IMR-90 (cell line): ENCODE results near the gene BDH1. TPM values are rescaled to one million over a fixed set of nuclear protein-coding genes. Genes with fewer than 3 reads are reported as not detected.

ENCODE experiments used
- ATAC-seq: fragments of 200-7000 bp; cut with Tn5 transposase; 2 replicates; pipeline ENCODE4 v1.9.1; 2020; ENCODE audit warnings: low read depth, mild to moderate bottlenecking, moderate library complexity
- BruUV-seq: library from RNA; stranded (reverse); fragments of 400-500 nt; replicated peaks from 2 replicates; lab custom pipeline; 2021; lab: Mats Ljungman, UMichigan
- CTCF ChIA-PET: fragments of 300-600 bp; formaldehyde crosslinking; extraction: SDS; loops from one replicate; lab custom pipeline; 2021; ENCODE audit warnings: antibody characterized with exemption; lab: Yijun Ruan, JAX
- POLR2A ChIA-PET: fragments of 300-600 bp; sonication (Branson Sonifier 250); formaldehyde crosslinking; loops from one replicate; lab custom pipeline; 2022; ENCODE audit warnings: antibody characterized with exemption; ENCODE audit not compliant: unreplicated experiment; lab: Charles Lee
- DNase-seq: peaks from one replicate; pipeline ENCODE4 v3.0.0; 2013
- H2AFZ ChIP-seq: replicated peaks from 2 replicates; pipeline ENCODE3; 2013; ENCODE audit warnings: low read length, mild to moderate bottlenecking; ENCODE audit not compliant: poor library complexity
- H2AK5ac ChIP-seq: 2 replicates; pipeline ENCODE4 v1.6.1; 2013; ENCODE audit warnings: low read depth, low read length, inconsistent platforms
- H2AK9ac ChIP-seq: replicated peaks from 2 replicates; pipeline ENCODE3; 2013; ENCODE audit warnings: mild to moderate bottlenecking, low read depth, low read length, moderate library complexity; ENCODE audit not compliant: poor library complexity
- H2BK120ac ChIP-seq: 2 replicates; pipeline ENCODE4 v1.6.1; 2013; ENCODE audit warnings: low read depth, low read length, inconsistent platforms
- H2BK15ac ChIP-seq: 3 replicates; pipeline ENCODE4 v1.6.1; 2013; ENCODE audit warnings: low read depth, low read length, inconsistent platforms
- H2BK20ac ChIP-seq: 2 replicates; pipeline ENCODE4 v1.6.1; 2013; ENCODE audit warnings: low read depth, mild to moderate bottlenecking, inconsistent platforms, low read length, moderate library complexity
- H2BK5ac ChIP-seq: 2 replicates; pipeline ENCODE4 v1.6.1; 2013; ENCODE audit warnings: mild to moderate bottlenecking, low read depth, low read length, inconsistent platforms; ENCODE audit not compliant: poor library complexity, severe bottlenecking
- H3K14ac ChIP-seq: replicated peaks from 2 replicates; pipeline ENCODE4 v1.6.1; 2013; ENCODE audit warnings: low read depth, low read length, inconsistent platforms
- H3K18ac ChIP-seq: 2 replicates; pipeline ENCODE4 v1.6.1; 2013; ENCODE audit warnings: low read depth, low read length, control low read depth
- H3K23ac ChIP-seq: 2 replicates; pipeline ENCODE4 v1.6.1; 2013; ENCODE audit warnings: low read depth, low read length, inconsistent platforms
- H3K27ac ChIP-seq: 2 replicates; pipeline ENCODE4 v1.5.1; 2013; ENCODE audit warnings: mild to moderate bottlenecking, control low read depth, low read length; ENCODE audit not compliant: insufficient read depth
- H3K27me3 ChIP-seq: 2 replicates; pipeline ENCODE4 v1.6.1; 2013; ENCODE audit warnings: low read length; ENCODE audit not compliant: control insufficient read depth, insufficient read depth
- H3K36me3 ChIP-seq: 2 replicates; pipeline ENCODE4 v1.6.1; 2013; ENCODE audit warnings: low read length, mixed read lengths; ENCODE audit not compliant: control insufficient read depth, insufficient read depth
- H3K4ac ChIP-seq: 2 replicates; pipeline ENCODE4 v1.6.1; 2013; ENCODE audit warnings: low read depth, low read length, inconsistent platforms
- H3K4me1 ChIP-seq: 2 replicates; pipeline ENCODE4 v1.6.1; 2013; ENCODE audit warnings: low read length, mixed read lengths; ENCODE audit not compliant: control insufficient read depth, insufficient read depth
- H3K4me2 ChIP-seq: 2 replicates; pipeline ENCODE4 v1.6.1; 2013; ENCODE audit warnings: low read depth, mild to moderate bottlenecking, control low read depth, low read length, moderate library complexity
- H3K4me3 ChIP-seq: 2 replicates; pipeline ENCODE4 v1.5.1; 2013; ENCODE audit warnings: low read depth, mild to moderate bottlenecking, control low read depth, low read length, moderate library complexity; ENCODE audit not compliant: insufficient read depth
- H3K56ac ChIP-seq: 2 replicates; pipeline ENCODE4 v1.6.1; 2013; ENCODE audit warnings: low read length, inconsistent platforms; ENCODE audit not compliant: insufficient read depth; ENCODE audit errors: extremely low read depth
- H3K79me1 ChIP-seq, 2 experiments: 2 replicates each; pipeline ENCODE4 v1.6.1; 2013; ENCODE audit warnings: low read length in 2 of 2, inconsistent platforms in 1 of 2, low read depth in 1 of 2
- H3K9ac ChIP-seq: 2 replicates; pipeline ENCODE4 v1.6.1; 2013; ENCODE audit warnings: low read depth, low read length, control low read depth
- H3K9me1 ChIP-seq: 2 replicates; pipeline ENCODE4 v1.6.1; 2013; ENCODE audit warnings: low read length, inconsistent platforms; ENCODE audit not compliant: insufficient read depth
- H3K9me3 ChIP-seq: 2 replicates; pipeline ENCODE4 v1.6.1; 2013; ENCODE audit warnings: low read length; ENCODE audit not compliant: control insufficient read depth, insufficient read depth
- H4K20me1 ChIP-seq: 2 replicates; pipeline ENCODE4 v1.6.1; 2013; ENCODE audit warnings: low read length, inconsistent platforms; ENCODE audit not compliant: insufficient read depth
- H4K5ac ChIP-seq: 2 replicates; pipeline ENCODE4 v1.6.1; 2013; ENCODE audit warnings: mild to moderate bottlenecking, low read depth, low read length, control low read depth
- H4K8ac ChIP-seq, 2 experiments: 2 replicates each; pipeline ENCODE4 v1.6.1; 2013; ENCODE audit warnings: low read depth in 2 of 2, low read length in 2 of 2, control low read depth in 1 of 2, inconsistent platforms in 1 of 2
- H4K91ac ChIP-seq: 2 replicates; pipeline ENCODE4 v1.6.1; 2013; ENCODE audit warnings: low read depth, low read length, inconsistent platforms; ENCODE audit not compliant: insufficient read depth
- BHLHE40 ChIP-seq: fragments of 150-350 bp; IDR thresholded peaks from 2 replicates; pipeline ENCODE4 v1.6.1; 2016; ENCODE audit warnings: mild to moderate bottlenecking, low read depth, low read length
- CEBPB ChIP-seq: IDR thresholded peaks from 2 replicates; pipeline ENCODE4 v1.6.1; 2012; ENCODE audit warnings: low read depth, low read length, improper control_type of control experiment
- CHD1 ChIP-seq: IDR thresholded peaks from 2 replicates; pipeline ENCODE4 v1.6.1; 2012; ENCODE audit warnings: low read depth, low read length, improper control_type of control experiment
- FOS ChIP-seq: fragments of 150-350 bp; IDR thresholded peaks from 2 replicates; pipeline ENCODE4 v1.6.1; 2016; ENCODE audit warnings: low read depth, low read length
- MAFK ChIP-seq: IDR thresholded peaks from 2 replicates; pipeline ENCODE4 v1.6.1; 2012; ENCODE audit warnings: low read depth, low read length, improper control_type of control experiment
- MAZ ChIP-seq: IDR thresholded peaks from 2 replicates; pipeline ENCODE4 v1.6.1; 2012; ENCODE audit warnings: low read depth, mild to moderate bottlenecking, low read length, improper control_type of control experiment, moderate library complexity, borderline replicate concordance
- MXI1 ChIP-seq: IDR thresholded peaks from 2 replicates; pipeline ENCODE4 v1.6.1; 2012; ENCODE audit warnings: low read depth, mild to moderate bottlenecking, low read length, moderate library complexity, borderline replicate concordance
- NFE2L2 ChIP-seq: fragments of 150-350 bp; IDR thresholded peaks from 2 replicates; pipeline ENCODE4 v1.6.1; 2016; ENCODE audit warnings: low read depth, mild to moderate bottlenecking, low read length
- POLR2A ChIP-seq: IDR thresholded peaks from 2 replicates; pipeline ENCODE4 v1.6.1; 2012; ENCODE audit warnings: mild to moderate bottlenecking, low read depth, low read length
- RAD21 ChIP-seq: IDR thresholded peaks from 2 replicates; pipeline ENCODE4 v1.6.1; 2012; ENCODE audit warnings: low read length, improper control_type of control experiment
- RCOR1 ChIP-seq: IDR thresholded peaks from 2 replicates; pipeline ENCODE4 v1.6.1; 2012; ENCODE audit warnings: mild to moderate bottlenecking, low read length, improper control_type of control experiment; ENCODE audit not compliant: insufficient replicate concordance
- RFX5 ChIP-seq: IDR thresholded peaks from 2 replicates; pipeline ENCODE4 v1.8.0; 2012; ENCODE audit warnings: low read depth, mild to moderate bottlenecking, low read length, moderate library complexity
- SMC3 ChIP-seq: fragments of 150-350 bp; IDR thresholded peaks from 2 replicates; pipeline ENCODE4 v1.6.1; 2016; ENCODE audit warnings: low read depth, mild to moderate bottlenecking, antibody characterized with exemption, low read length, moderate library complexity
- WGBS, 2 experiments: methylation state at CpG; one replicate each; pipeline versions ENCODE4 v1.1.5 to v1.1.7; 2013; ENCODE audit warnings: missing lambda C conversion rate in 2 of 2; ENCODE audit not compliant: insufficient read length in 1 of 2; ENCODE audit errors: extremely low coverage in 2 of 2; 5-methylcytosine and 5-hydroxymethylcytosine counted together
- dilution Hi-C: fragments of 300-500 bp; cut with HindIII; formaldehyde crosslinking; loops from one replicate; pipeline ENCODE4 v1.14.3; 2018; ENCODE audit warnings: low sequenced_read_pairs; ENCODE audit not compliant: unreplicated experiment
- in situ Hi-C: fragments of 300-500 bp; cut with MboI; formaldehyde crosslinking; loops from 3 replicates; pipeline ENCODE4 v1.14.3; 2019; ENCODE audit warnings: low sequenced_read_pairs, inconsistent platforms, mixed read lengths
- intact Hi-C: fragments of 100-400 bp; cut with micrococcal nuclease; formaldehyde crosslinking; loops from 2 replicates; pipeline ENCODE4 v1.10.0; 2022
- polyA plus RNA-seq, 3 experiments: library from polyadenylated mRNA; depleted of rRNA; stranded (reverse); fragments of >200 nt; gene quantifications; 2 replicates each; pipeline ENCODE4 v1.2.3, GENCODE V29; 2012; ENCODE audit warnings: low replicate concordance in 1 of 3
- total RNA-seq: library from RNA; depleted of rRNA; stranded (reverse); fragments of >200 nt; gene quantifications from 2 replicates; pipeline ENCODE4 v1.2.3, GENCODE V29; 2012
- TF ChIP-seq, protein P1 (sequence below): fragments of 150-350 bp; IDR thresholded peaks from 2 replicates; pipeline ENCODE4 v1.6.1; 2016; ENCODE audit warnings: low read depth, mild to moderate bottlenecking, low read length, moderate library complexity, borderline replicate concordance
- TF ChIP-seq, protein P2 (sequence below): conservative IDR thresholded peaks from 2 replicates; pipeline ENCODE4 v1.5.1; 2012; ENCODE audit warnings: mild to moderate bottlenecking, low read depth, low read length, improper control_type of control experiment
- TF ChIP-seq, protein P3 (sequence below): fragments of 150-350 bp; IDR thresholded peaks from 2 replicates; pipeline ENCODE4 v1.6.1; 2017; ENCODE audit warnings: mild to moderate bottlenecking, antibody characterized with exemption, low read length, low read depth

BDH1 gene
- total and polyA plus RNA-seq, 2 of the 4 experiments (the other 2 are of a cell fraction) = 2.7 to 4.4 TPM

DNA sequence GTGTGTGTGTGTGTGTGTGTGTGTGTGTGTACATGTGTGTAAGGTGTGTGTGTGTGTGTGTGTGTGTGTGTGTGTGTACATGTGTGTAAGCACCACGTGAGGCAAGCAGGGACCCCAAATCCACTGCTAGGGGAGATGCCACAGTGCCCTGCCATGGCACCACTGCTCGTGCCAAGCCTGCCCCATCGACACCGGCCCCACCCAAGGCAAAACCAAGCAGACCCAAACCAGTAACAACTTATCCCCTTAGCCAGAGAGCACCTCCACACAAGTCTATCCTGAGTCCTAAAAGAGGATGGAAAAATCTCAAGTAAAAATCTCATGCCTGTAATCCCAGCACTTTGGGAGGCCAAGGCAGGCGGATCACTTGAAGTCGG, 45.1 kb downstream of the BDH1 start:
- Histone ChIP-seq H4K20me1 (no peaks in the 10 kb centered on the region), H3K27me3 (peaks cover 10% of the 10 kb centered on the region; the same call in 1 of the 2 replicates), H3K4ac (no peak overlapping the region), H2BK15ac (peak overlapping the region; percentile 79; the same call in 2 of the 3 replicates), H3K4me2 (no peak overlapping the region), H2BK5ac (no peak overlapping the region), H4K91ac (no peak overlapping the region), H3K14ac (no peak overlapping the region), H2AFZ (peak overlapping the region; percentile 91), H3K56ac (no peak overlapping the region), H4K5ac (no peak overlapping the region), H2AK5ac (0 out of 2 replicates have a peak overlapping the region, but pooled peaks have one; percentile 89), H3K9ac (no peak overlapping the region), H4K8ac (no peak overlapping the region; a peak in 1 of 4 replicates), H3K27ac (no peak overlapping the region), H2BK120ac (no peak overlapping the region), H3K36me3 (no peaks in the 10 kb centered on the region; the same call in 1 of the 2 replicates), H3K9me1 (peaks cover 8% of the 10 kb centered on the region; the same call in 1 of the 2 replicates), H3K9me3 (no peaks in the 10 kb centered on the region), H3K18ac (no peak overlapping the region), H3K23ac (no peak overlapping the region), H3K4me1 (no peaks in the 10 kb centered on the region), H3K79me1 (0 out of 4 replicates have a peak, but pooled peaks cover 0 to 2% of the 10 kb centered on the region in 2 experiments), H2BK20ac (no peak overlapping the region), H2AK9ac (no peak overlapping the region), H3K4me3 (no peak overlapping the region)
- POLR2A ChIA-PET = no interaction called here
- no peak for DNase-seq
- CTCF ChIA-PET = no interaction called here
- dilution Hi-C loops (no loop called here), intact Hi-C loops (loop anchor here (1.0 to 10.0 kb wide), 5 partner anchors 212 to 532 kb away; partner anchors contain the start of gene DLG1), in situ Hi-C loops (loop anchor here (10.0 kb wide), 1 partner anchor 256 kb away; no protein-coding TSS in a partner anchor)
- no CpG with 5 or more reads among the region's 6 CpGs for WGBS, 2 experiments
- BruUV-seq = no TSS peak
- TF ChIP-seq CEBPB (no peak), CHD1 (no peak), RAD21 (no peak), RFX5 (no peak), POLR2A (no peak), BHLHE40 (no peak), RCOR1 (no peak), FOS (no peak), MAZ (no peak), NFE2L2 (no peak), MXI1 (no peak), SMC3 (no peak), MAFK (no peak)
- TF ChIP-seq, protein P1, sequence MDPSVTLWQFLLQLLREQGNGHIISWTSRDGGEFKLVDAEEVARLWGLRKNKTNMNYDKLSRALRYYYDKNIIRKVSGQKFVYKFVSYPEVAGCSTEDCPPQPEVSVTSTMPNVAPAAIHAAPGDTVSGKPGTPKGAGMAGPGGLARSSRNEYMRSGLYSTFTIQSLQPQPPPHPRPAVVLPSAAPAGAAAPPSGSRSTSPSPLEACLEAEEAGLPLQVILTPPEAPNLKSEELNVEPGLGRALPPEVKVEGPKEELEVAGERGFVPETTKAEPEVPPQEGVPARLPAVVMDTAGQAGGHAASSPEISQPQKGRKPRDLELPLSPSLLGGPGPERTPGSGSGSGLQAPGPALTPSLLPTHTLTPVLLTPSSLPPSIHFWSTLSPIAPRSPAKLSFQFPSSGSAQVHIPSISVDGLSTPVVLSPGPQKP = no peak
- TF ChIP-seq, protein P2, sequence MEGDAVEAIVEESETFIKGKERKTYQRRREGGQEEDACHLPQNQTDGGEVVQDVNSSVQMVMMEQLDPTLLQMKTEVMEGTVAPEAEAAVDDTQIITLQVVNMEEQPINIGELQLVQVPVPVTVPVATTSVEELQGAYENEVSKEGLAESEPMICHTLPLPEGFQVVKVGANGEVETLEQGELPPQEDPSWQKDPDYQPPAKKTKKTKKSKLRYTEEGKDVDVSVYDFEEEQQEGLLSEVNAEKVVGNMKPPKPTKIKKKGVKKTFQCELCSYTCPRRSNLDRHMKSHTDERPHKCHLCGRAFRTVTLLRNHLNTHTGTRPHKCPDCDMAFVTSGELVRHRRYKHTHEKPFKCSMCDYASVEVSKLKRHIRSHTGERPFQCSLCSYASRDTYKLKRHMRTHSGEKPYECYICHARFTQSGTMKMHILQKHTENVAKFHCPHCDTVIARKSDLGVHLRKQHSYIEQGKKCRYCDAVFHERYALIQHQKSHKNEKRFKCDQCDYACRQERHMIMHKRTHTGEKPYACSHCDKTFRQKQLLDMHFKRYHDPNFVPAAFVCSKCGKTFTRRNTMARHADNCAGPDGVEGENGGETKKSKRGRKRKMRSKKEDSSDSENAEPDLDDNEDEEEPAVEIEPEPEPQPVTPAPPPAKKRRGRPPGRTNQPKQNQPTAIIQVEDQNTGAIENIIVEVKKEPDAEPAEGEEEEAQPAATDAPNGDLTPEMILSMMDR = no peak
- TF ChIP-seq, protein P3, sequence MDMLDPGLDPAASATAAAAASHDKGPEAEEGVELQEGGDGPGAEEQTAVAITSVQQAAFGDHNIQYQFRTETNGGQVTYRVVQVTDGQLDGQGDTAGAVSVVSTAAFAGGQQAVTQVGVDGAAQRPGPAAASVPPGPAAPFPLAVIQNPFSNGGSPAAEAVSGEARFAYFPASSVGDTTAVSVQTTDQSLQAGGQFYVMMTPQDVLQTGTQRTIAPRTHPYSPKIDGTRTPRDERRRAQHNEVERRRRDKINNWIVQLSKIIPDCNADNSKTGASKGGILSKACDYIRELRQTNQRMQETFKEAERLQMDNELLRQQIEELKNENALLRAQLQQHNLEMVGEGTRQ = no peak
- ATAC-seq = no peak
